NT2/D1 (cell line): ENCODE data around the gene CPEB3.
A peak's percentile ranks its signal among the peaks of the same experiment; 100 is the strongest.

Experiments
- DNase-seq: peaks from one replicate; pipeline ENCODE4 v3.0.0-alpha.2; 2011; ENCODE audit warnings: low read depth, low spot score
- H3K27me3 ChIP-seq: 2 replicates; pipeline ENCODE4 v1.6.0; 2011; ENCODE audit warnings: mild to moderate bottlenecking; ENCODE audit not compliant: insufficient read length, insufficient read depth
- H3K36me3 ChIP-seq: 2 replicates; pipeline ENCODE4 v1.6.1; 2011; ENCODE audit warnings: mild to moderate bottlenecking, low read length, mixed read lengths; ENCODE audit not compliant: insufficient read depth, insufficient read length
- H3K4me1 ChIP-seq: 2 replicates; pipeline ENCODE4 v1.5.1; 2011; ENCODE audit not compliant: insufficient read depth, insufficient read length
- H3K4me3 ChIP-seq: 2 replicates; pipeline ENCODE4 v1.5.1; 2011; ENCODE audit warnings: low read depth; ENCODE audit not compliant: insufficient read length
- H3K9ac ChIP-seq: 2 replicates; pipeline ENCODE4 v1.6.0; 2011; ENCODE audit warnings: low read depth; ENCODE audit not compliant: insufficient read length
- H3K9me3 ChIP-seq: 2 replicates; pipeline ENCODE4 v1.5.1; 2011; ENCODE audit warnings: mild to moderate bottlenecking, low read length; ENCODE audit not compliant: insufficient read depth
- SUZ12 ChIP-seq: IDR thresholded peaks from 2 replicates; pipeline ENCODE4 v1.6.1; 2011; ENCODE audit not compliant: insufficient read length, insufficient read depth; ENCODE audit errors: extremely low read depth
- YY1 ChIP-seq: IDR thresholded peaks from 2 replicates; pipeline ENCODE4 v1.6.1; 2011; ENCODE audit not compliant: insufficient read length, insufficient read depth
- ZNF274 ChIP-seq: IDR thresholded peaks from 2 replicates; pipeline ENCODE4 v1.6.1; 2011; ENCODE audit warnings: mild to moderate bottlenecking, low read depth, low read length

Gene CPEB3

GRCh38 chr10:92241158-92241500, 49.7 kb downstream of the CPEB3 start:
- Histone ChIP-seq H3K36me3 (no peaks in the 10 kb centered on the region), H3K9ac (no peak overlapping the region), H3K9me3 (no peaks in the 10 kb centered on the region), H3K27me3 (peaks cover 40% of the 10 kb centered on the region), H3K4me1 (peaks cover 2% of the 10 kb centered on the region), H3K4me3 (peak overlapping the region; percentile 64)
- no peak for TF ChIP-seq SUZ12
- TF ChIP-seq ZNF274 = no peak
- TF ChIP-seq YY1 = no peak
- no peak for DNase-seq

- Histone ChIP-seq H3K27me3 (peaks cover 40% of the 10 kb centered on the region), H3K9me3 (no peaks in the 10 kb centered on the region), H3K9ac (peak overlapping the region; percentile 72), H3K36me3 (no peaks in the 10 kb centered on the region), H3K4me3 (peak overlapping the region; percentile 64), H3K4me1 (peaks cover 2% of the 10 kb centered on the region)
- no peak for DNase-seq
- TF ChIP-seq ZNF274 = no peak
- no peak for TF ChIP-seq SUZ12
- no peak for TF ChIP-seq YY1
These were observed 50.4 kb downstream of the CPEB3 start for GRCh38 chr10:92240289-92241157.

DNA sequence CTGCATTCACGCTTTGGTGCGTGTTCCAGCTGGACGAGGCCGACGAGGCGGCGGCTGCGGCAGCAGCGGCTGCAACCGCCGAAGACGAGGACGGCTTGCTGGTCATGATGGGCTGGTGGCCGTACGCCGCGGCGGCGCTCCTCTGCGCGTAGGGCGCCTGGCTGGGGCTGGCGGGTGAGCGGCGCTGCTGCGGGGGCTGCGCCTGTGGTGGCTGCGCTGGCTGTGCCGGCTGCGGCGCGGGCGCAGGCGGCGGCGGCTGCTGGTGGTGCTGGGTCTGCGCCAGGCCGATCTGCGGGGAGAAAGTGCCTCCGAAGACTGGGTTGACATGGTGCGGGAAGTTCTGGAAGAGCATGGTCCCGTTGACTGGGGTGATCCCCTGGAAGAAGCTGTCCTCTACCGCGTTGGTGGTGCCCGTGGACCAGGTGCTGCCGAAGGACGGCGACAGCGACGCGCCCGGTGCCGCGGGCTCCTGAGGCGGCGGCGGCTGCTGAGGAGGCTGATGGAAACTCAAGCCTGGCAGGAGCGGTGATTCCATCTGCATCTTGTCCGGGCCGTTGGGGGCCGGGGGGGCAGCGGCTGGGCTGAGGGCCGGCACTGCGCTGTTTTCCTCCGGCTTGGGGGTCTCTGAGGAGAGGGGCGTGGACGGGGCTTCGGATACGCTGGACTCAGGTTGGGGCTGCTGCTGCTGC, 51.1 kb downstream of the CPEB3 start:
- no peaks in the 10 kb centered on the region for H3K9me3 ChIP-seq
- peaks cover 2% of the 10 kb centered on the region for H3K4me1 ChIP-seq
- no peak for DNase-seq
- peak overlapping the region; percentile 72 for H3K9ac ChIP-seq
- TF ChIP-seq YY1 (no peak), ZNF274 (no peak), SUZ12 (peak; percentile 85)
- no peaks in the 10 kb centered on the region for H3K36me3 ChIP-seq
- H3K27me3 ChIP-seq = peaks cover 40% of the 10 kb centered on the region
- peak overlapping the region; percentile 64 for H3K4me3 ChIP-seq

- DNase-seq = no peak
These were observed 51.7 kb downstream of the CPEB3 start for GRCh38 chr10:92239151-92239599.

DNA sequence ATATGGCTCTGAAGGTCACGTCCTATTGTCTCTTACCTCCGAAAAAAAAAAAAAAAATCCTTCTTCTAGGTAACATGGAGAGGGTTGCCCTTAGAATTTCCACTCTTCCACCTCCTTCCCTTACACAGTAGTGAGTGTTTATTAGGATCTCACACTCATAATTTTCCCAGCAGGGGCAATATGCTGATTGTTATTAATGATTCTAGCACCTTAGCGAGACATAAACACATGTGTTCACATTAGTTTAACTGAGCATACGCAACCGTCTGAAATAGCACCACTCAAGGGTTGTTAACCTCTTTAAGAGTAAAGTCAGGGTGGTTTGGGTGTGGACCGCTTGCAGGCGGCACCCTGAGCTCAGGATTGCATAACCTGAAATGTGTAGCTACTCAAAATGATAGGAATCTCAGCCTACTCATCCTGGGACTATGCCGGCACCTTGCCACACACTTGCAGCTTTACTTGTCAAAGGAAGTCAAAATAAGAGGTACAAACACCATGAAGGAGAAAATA, 52.2 kb downstream of the CPEB3 start:
- TF ChIP-seq YY1 (no peak), ZNF274 (no peak), SUZ12 (no peak)
- no peak for DNase-seq

More at GRCh38 chr10:92239151-92239599, 51.7 kb downstream of the CPEB3 start:
- H3K9me3 ChIP-seq = no peaks in the 10 kb centered on the region
- H3K36me3 ChIP-seq = no peaks in the 10 kb centered on the region
- H3K4me3 ChIP-seq = peak overlapping the region; percentile 64
- TF ChIP-seq ZNF274 = no peak
- peak overlapping the region; percentile 72 for H3K9ac ChIP-seq
- H3K4me1 ChIP-seq = peaks cover 2% of the 10 kb centered on the region
- H3K27me3 ChIP-seq = peaks cover 40% of the 10 kb centered on the region

DNA sequence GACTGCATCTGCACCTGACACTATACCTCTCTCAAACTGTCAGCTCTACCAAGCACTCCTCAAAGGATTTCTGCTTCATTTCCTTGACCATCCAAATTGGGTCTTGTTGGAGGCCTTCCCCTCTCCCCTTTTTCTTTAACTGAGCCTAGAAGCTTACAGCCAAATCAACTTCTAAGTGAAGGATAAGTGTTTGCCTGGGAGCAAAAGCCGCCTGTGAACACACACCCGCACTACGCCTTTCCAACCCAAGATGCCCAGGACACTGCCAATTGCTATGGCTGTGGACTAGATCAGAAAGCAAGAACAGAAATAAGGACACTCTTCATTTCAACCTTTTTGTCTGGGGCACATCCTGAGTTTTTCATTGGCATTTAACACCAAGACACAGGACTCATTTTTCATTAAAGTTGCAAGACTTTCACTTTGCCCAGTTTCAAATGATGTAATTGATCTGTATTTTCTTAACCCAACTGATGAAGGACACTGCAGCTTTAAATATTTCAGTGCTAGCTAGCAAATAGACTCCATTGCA, 52.8 kb downstream of the CPEB3 start:
- H3K9ac ChIP-seq = no peak overlapping the region
- TF ChIP-seq YY1 (no peak), SUZ12 (no peak), ZNF274 (no peak)

More for the DNA sequence above, 52.2 kb downstream of the CPEB3 start:
- H3K4me3 ChIP-seq = peak overlapping the region; percentile 64
- peaks cover 40% of the 10 kb centered on the region for H3K27me3 ChIP-seq
- peak overlapping the region; percentile 72 for H3K9ac ChIP-seq
- no peaks in the 10 kb centered on the region for H3K36me3 ChIP-seq
- peaks cover 2% of the 10 kb centered on the region for H3K4me1 ChIP-seq
- H3K9me3 ChIP-seq = no peaks in the 10 kb centered on the region

DNA sequence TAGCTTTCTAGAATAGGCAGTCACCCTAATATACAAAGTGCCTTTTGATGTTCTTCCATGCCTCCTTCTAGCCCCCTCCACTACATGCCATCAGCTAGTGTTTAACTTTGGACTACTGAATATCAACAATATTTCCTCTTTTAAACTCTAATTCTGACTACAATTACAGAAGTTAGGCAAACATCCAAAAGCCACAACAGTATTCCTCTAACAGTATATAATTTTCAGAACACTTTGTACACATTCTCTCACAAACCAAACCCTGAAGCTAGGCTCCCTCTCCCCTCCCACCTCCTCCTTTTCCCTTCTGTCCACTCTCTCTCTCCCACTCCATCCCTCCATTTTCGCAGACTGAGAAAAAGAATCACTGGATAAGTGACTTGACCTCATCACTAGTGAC, 59.7 kb downstream of the CPEB3 start:
- Histone ChIP-seq H3K36me3 (no peaks in the 10 kb centered on the region), H3K4me3 (no peak overlapping the region), H3K4me1 (no peaks in the 10 kb centered on the region), H3K27me3 (no peaks in the 10 kb centered on the region), H3K9ac (no peak overlapping the region), H3K9me3 (no peaks in the 10 kb centered on the region)
- DNase-seq = no peak
- no peak for TF ChIP-seq SUZ12
- TF ChIP-seq ZNF274 = no peak

More for the DNA sequence above, 52.8 kb downstream of the CPEB3 start:
- Histone ChIP-seq H3K9me3 (no peaks in the 10 kb centered on the region), H3K4me3 (no peak overlapping the region), H3K27me3 (peaks cover 40% of the 10 kb centered on the region), H3K4me1 (peaks cover 2% of the 10 kb centered on the region), H3K36me3 (no peaks in the 10 kb centered on the region)
- no peak for DNase-seq
